H1 (cell line): ENCODE results near the gene C2orf42. TPM values are rescaled to one million over a fixed set of nuclear protein-coding genes. Genes with fewer than 3 reads are reported as not detected.
"Not testable (repeated sequence)": the region's sequence is repeated elsewhere in the genome, so short reads cannot be mapped to it uniquely, and the experiment has no call there.

Source experiments
- CTCF ChIA-PET: fragments of 300-600 bp; sonication (Branson Sonifier 250); formaldehyde crosslinking; loops from one replicate; lab custom pipeline; 2021; ENCODE audit not compliant: partially characterized antibody; lab: Charles Lee
- POLR2A ChIA-PET: fragments of 300-600 bp; sonication (Branson Sonifier 250); formaldehyde crosslinking; loops from one replicate; lab custom pipeline; 2021; ENCODE audit warnings: inconsistent platforms; ENCODE audit not compliant: partially characterized antibody; lab: Charles Lee
- DNase-seq, 2 experiments: peaks; one replicate each; pipeline versions ENCODE4 v3.0.0 to v3.0.0-alpha.2; 2010 to 2022; ENCODE audit warnings: low spot score in 2 of 2, low read depth in 1 of 2, mixed read lengths in 1 of 2
- FAIRE-seq: peaks from 2 replicates; lab custom pipeline; 2011; peaks lifted over from hg19 to GRCh38; lab: Jason Lieb, UNC
- H2AFZ ChIP-seq: 2 replicates; pipeline ENCODE4 v1.8.1; 2012; ENCODE audit warnings: low read length, inconsistent platforms
- H2AK5ac ChIP-seq: 2 replicates; pipeline ENCODE4 v1.6.1; 2013; ENCODE audit warnings: low read depth, low read length
- H2BK120ac ChIP-seq: replicated peaks from 2 replicates; pipeline ENCODE3; 2013; ENCODE audit warnings: low read depth, low read length, inconsistent platforms
- H2BK12ac ChIP-seq: 2 replicates; pipeline ENCODE4 v1.6.1; 2013; ENCODE audit warnings: low read depth, low read length
- H2BK15ac ChIP-seq: 2 replicates; pipeline ENCODE4 v1.6.1; 2013; ENCODE audit warnings: low read length
- H2BK20ac ChIP-seq: 2 replicates; pipeline ENCODE4 v1.6.1; 2013; ENCODE audit warnings: low read length
- H2BK5ac ChIP-seq: 2 replicates; pipeline ENCODE4 v1.6.1; 2013; ENCODE audit warnings: low read depth, low read length
- H3K14ac ChIP-seq: 2 replicates; pipeline ENCODE4 v1.6.1; 2013; ENCODE audit warnings: inconsistent platforms; ENCODE audit not compliant: insufficient read length
- H3K18ac ChIP-seq: 2 replicates; pipeline ENCODE4 v1.6.1; 2013; ENCODE audit warnings: low read length; ENCODE audit errors: extremely low read depth
- H3K23ac ChIP-seq: 2 replicates; pipeline ENCODE4 v1.6.1; 2013; ENCODE audit warnings: inconsistent platforms; ENCODE audit not compliant: insufficient read length
- H3K23me2 ChIP-seq: 2 replicates; pipeline ENCODE4 v1.6.1; 2013; ENCODE audit warnings: low read depth, low read length
- H3K27ac ChIP-seq: 2 replicates; pipeline ENCODE4 v1.6.1; 2011; ENCODE audit warnings: low read depth, low read length, inconsistent platforms
- H3K27me3 ChIP-seq, 4 experiments: replicated peaks in 1 of 4; 1 replicate in 1 of 4; 2 replicates in 3 of 4; pipeline versions ENCODE4 v1.6.1 to v1.8.1; 2011 to 2013; ENCODE audit warnings: low read length in 3 of 4, mild to moderate bottlenecking in 3 of 4, inconsistent platforms in 2 of 4, mixed read lengths in 2 of 4, moderate library complexity in 1 of 4; ENCODE audit not compliant: control insufficient read depth in 3 of 4, insufficient read depth in 3 of 4; ENCODE audit errors: extremely low read depth in 1 of 4
- H3K36me3 ChIP-seq, 4 experiments: 2 replicates each; pipeline versions ENCODE4 v1.6.1 to v1.8.1; 2011 to 2013; ENCODE audit warnings: mild to moderate bottlenecking in 4 of 4, low read length in 3 of 4, moderate library complexity in 2 of 4, control low read depth in 1 of 4, inconsistent platforms in 1 of 4; ENCODE audit not compliant: insufficient read depth in 4 of 4, control insufficient read depth in 2 of 4
- H3K4ac ChIP-seq: replicated peaks from 2 replicates; pipeline ENCODE3; 2013; ENCODE audit warnings: low read length, low read depth, mixed read lengths, inconsistent platforms; ENCODE audit not compliant: insufficient read length
- H3K4me1 ChIP-seq, 4 experiments: replicated peaks in 1 of 4; 1 replicate in 1 of 4; 2 replicates in 3 of 4; pipeline versions ENCODE4 v1.6.1 to v1.8.1; 2011 to 2013; ENCODE audit warnings: low read length in 3 of 4, inconsistent platforms in 2 of 4, mixed read lengths in 1 of 4; ENCODE audit not compliant: insufficient read depth in 4 of 4, control insufficient read depth in 3 of 4
- H3K4me2 ChIP-seq, 2 experiments: 2 replicates each; pipeline versions ENCODE4 v1.6.1 to v1.8.1; 2011 to 2013; ENCODE audit warnings: low read depth in 2 of 2, low read length in 2 of 2, control low read depth in 1 of 2, inconsistent platforms in 1 of 2, mild to moderate bottlenecking in 1 of 2; ENCODE audit not compliant: insufficient read depth in 1 of 2
- H3K4me3 ChIP-seq, 4 experiments: fragments of 200-600, 300-600 bp in 1 of 4; sonication (generic), shearing (Covaris generic), sonication (Bioruptor Twin) in 1 of 4; 2 replicates each; pipeline versions ENCODE4 v1.5.1 to v1.8.1; 2011 to 2016; ENCODE audit warnings: low read length in 4 of 4, low read depth in 3 of 4, control low read depth in 2 of 4, inconsistent platforms in 2 of 4, mild to moderate bottlenecking in 2 of 4, mixed read lengths in 1 of 4, moderate library complexity in 1 of 4; ENCODE audit not compliant: insufficient read depth in 2 of 4; ENCODE audit errors: extremely low read depth in 1 of 4
- H3K56ac ChIP-seq: replicated peaks from 2 replicates; pipeline ENCODE3; 2013; ENCODE audit warnings: low read depth, mild to moderate bottlenecking, mixed read lengths, low read length, inconsistent platforms; ENCODE audit not compliant: insufficient read length
- H3K79me1 ChIP-seq: 2 replicates; pipeline ENCODE4 v1.6.1; 2013; ENCODE audit warnings: low read depth, low read length, control low read depth
- H3K79me2 ChIP-seq, 2 experiments: 2 replicates each; pipeline versions ENCODE4 v1.6.1 to v1.8.1; 2012 to 2013; ENCODE audit warnings: low read length in 2 of 2, mild to moderate bottlenecking in 2 of 2, inconsistent platforms in 1 of 2; ENCODE audit not compliant: insufficient read depth in 2 of 2, control insufficient read depth in 1 of 2
- H3K9ac ChIP-seq, 4 experiments: replicated peaks in 1 of 4; 1 replicate in 1 of 4; 2 replicates in 3 of 4; pipeline versions ENCODE4 v1.6.1 to v1.8.1; 2011 to 2013; ENCODE audit warnings: low read depth in 3 of 4, low read length in 3 of 4, control low read depth in 2 of 4, mild to moderate bottlenecking in 2 of 4, moderate library complexity in 2 of 4, inconsistent platforms in 1 of 4; ENCODE audit errors: extremely low read depth in 1 of 4
- H3K9me3 ChIP-seq, 2 experiments: 2 replicates each; pipeline versions ENCODE4 v1.6.1 to v1.8.1; 2012 to 2013; ENCODE audit warnings: mild to moderate bottlenecking in 2 of 2, moderate library complexity in 2 of 2, control low read depth in 1 of 2, inconsistent platforms in 1 of 2, low read depth in 1 of 2, low read length in 1 of 2, mixed read lengths in 1 of 2; ENCODE audit not compliant: insufficient read depth in 2 of 2
- H4K20me1 ChIP-seq, 2 experiments: replicated peaks in 1 of 2; 2 replicates each; pipeline versions ENCODE3 to v1.8.1; 2011 to 2013; ENCODE audit warnings: inconsistent platforms in 2 of 2, low read length in 2 of 2, mild to moderate bottlenecking in 1 of 2; ENCODE audit not compliant: insufficient read depth in 2 of 2, control insufficient read depth in 1 of 2
- H4K5ac ChIP-seq: 2 replicates; pipeline ENCODE4 v1.6.1; 2013; ENCODE audit warnings: low read length, low read depth, mixed read lengths, inconsistent platforms; ENCODE audit not compliant: insufficient read length
- H4K8ac ChIP-seq: 2 replicates; pipeline ENCODE4 v1.8.0; 2013; ENCODE audit warnings: mild to moderate bottlenecking, moderate library complexity, low read length, inconsistent platforms; ENCODE audit not compliant: insufficient read depth; ENCODE audit errors: extremely low read depth
- H4K91ac ChIP-seq: replicated peaks from 2 replicates; pipeline ENCODE3; 2013; ENCODE audit warnings: low read length, mixed read lengths, inconsistent platforms; ENCODE audit not compliant: insufficient read length
- WGBS, 2 experiments: shearing (Covaris generic) in 1 of 2; methylation state at CpG; one replicate each; pipeline versions ENCODE4 v1.1.6 to v1.1.7; 2013 to 2015; ENCODE audit warnings: low lambda C conversion rate in 2 of 2, mixed read lengths in 2 of 2, inconsistent platforms in 1 of 2, low coverage in 1 of 2, missing lambda C conversion rate in 1 of 2; ENCODE audit not compliant: insufficient replicate concordance in 2 of 2, insufficient coverage in 1 of 2, insufficient read length in 1 of 2; ENCODE audit errors: extremely low coverage in 1 of 2, missing lambda C conversion rate in 1 of 2; 5-methylcytosine and 5-hydroxymethylcytosine counted together
- polyA plus RNA-seq, 7 experiments: library from polyadenylated mRNA; depleted of rRNA in 3 of 7; stranded (reverse) in 5 of 7; unstranded in 2 of 7; fragments of >200 nt in 5 of 7; fragments of 200-250 nt in 2 of 7; gene quantifications; 1 replicate in 5 of 7; 2 replicates in 1 of 7; 4 replicates in 1 of 7; pipeline versions ENCODE4 v1.2.1 to v1.2.3, GENCODE V29; 2011 to 2013; ENCODE audit warnings: missing spikeins in 2 of 7, mixed read lengths in 2 of 7
- total RNA-seq: library from RNA; stranded (reverse); fragmentation: NEBNext Ultra II Directional; extraction: Animal tissue kit (Norgen Biotek cat#: 25700); gene quantifications from 2 replicates; pipeline ENCODE4 v1.2.1, GENCODE V29; 2021

C2orf42 gene
- total and polyA plus RNA-seq, 2 of the 8 experiments (the other 6 are each of a cell fraction or from before 2014, with no cell fraction given): 3.9 to 10.7 TPM

DNA sequence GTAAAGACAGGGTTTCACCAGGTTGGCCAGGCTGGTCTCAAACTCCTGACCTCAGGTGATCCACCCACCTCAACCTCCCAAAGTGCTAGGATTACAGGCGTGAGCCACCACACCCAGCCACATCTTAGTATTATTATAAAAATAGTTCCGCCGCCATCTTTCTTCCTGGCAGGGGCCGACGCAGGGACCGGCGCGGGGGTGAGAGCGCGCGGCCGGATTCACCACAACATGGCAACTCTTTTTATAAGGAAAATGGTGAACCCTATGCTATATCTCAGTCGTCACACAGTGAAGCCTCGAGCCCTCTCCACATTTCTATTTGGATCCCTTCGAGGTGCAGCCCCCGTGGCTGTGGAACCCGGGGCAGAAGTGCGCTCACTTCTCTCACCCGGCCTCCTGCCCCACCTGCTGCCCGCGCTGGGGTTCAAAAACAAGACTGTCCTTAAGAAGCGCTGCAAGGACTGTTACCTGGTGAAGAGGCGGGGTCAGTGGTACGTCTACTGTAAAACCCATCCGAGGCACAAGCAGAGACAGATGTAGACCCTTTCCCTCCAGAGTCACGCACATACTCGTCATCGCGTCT is 88.4 kb downstream of the C2orf42 start:
- H4K20me1 ChIP-seq, H4K91ac ChIP-seq, H3K4me1 ChIP-seq, H3K79me1 ChIP-seq, CTCF ChIA-PET, H2AFZ ChIP-seq, H2BK12ac ChIP-seq, H3K56ac ChIP-seq, H4K5ac ChIP-seq, H3K14ac ChIP-seq, H3K18ac ChIP-seq, H2BK5ac ChIP-seq, H3K9me3 ChIP-seq, H3K4ac ChIP-seq, H2BK15ac ChIP-seq, H3K27ac ChIP-seq, H2BK120ac ChIP-seq, H3K23me2 ChIP-seq, H3K27me3 ChIP-seq, DNase-seq, H3K4me3 ChIP-seq, H2AK5ac ChIP-seq, H3K36me3 ChIP-seq, H3K9ac ChIP-seq, H3K23ac ChIP-seq, H3K4me2 ChIP-seq, H2BK20ac ChIP-seq, H3K79me2 ChIP-seq: not testable (repeated sequence)
- H4K8ac ChIP-seq: peak overlapping the region; percentile 35; the same call in 1 of the 2 replicates
- POLR2A ChIA-PET: interaction anchor here (32.2 kb wide), 1 partner anchor 26 kb away, joined by 1553 read pairs; no protein-coding TSS in a partner anchor
- peak; percentile 71 for FAIRE-seq
- 93% methylated on average over 29 of the region's 29 CpGs; no CpG with 5 or more reads in 1 of the 2 experiments for WGBS, 2 experiments

DNA sequence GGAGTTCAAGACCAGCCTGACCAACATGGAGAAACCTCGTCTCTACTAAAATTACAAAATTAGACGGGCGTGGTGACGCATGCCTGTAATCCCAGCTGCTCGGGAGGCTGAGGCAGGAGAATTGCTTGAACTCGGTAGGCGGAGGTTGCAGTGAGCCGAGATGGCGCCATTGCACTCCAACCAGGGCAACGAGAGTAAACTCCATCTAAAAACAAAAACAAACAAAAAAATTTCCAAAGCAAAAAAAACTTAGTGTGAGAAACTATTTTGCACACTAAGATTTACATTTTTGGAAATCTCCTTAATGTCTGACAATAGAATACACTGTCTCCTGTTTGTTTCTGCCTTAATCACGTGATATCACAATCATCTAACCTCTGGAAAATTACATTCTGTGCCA is 89.1 kb downstream of the C2orf42 start:
- H3K9me3 ChIP-seq, H3K36me3 ChIP-seq, H2AK5ac ChIP-seq, H4K20me1 ChIP-seq, H3K79me1 ChIP-seq, H3K27ac ChIP-seq, H3K9ac ChIP-seq, CTCF ChIA-PET, H2BK15ac ChIP-seq, H3K4me2 ChIP-seq, H4K5ac ChIP-seq, H3K14ac ChIP-seq, H2BK5ac ChIP-seq, H2BK12ac ChIP-seq, H3K4me3 ChIP-seq, H3K79me2 ChIP-seq, H3K4ac ChIP-seq, H4K8ac ChIP-seq, H3K23me2 ChIP-seq, DNase-seq, H3K56ac ChIP-seq, H2AFZ ChIP-seq, H3K18ac ChIP-seq, H2BK20ac ChIP-seq, H3K27me3 ChIP-seq, H3K23ac ChIP-seq, H2BK120ac ChIP-seq, FAIRE-seq, H4K91ac ChIP-seq, H3K4me1 ChIP-seq: not testable (repeated sequence)
- 88% methylated on average over 8 of the region's 11 CpGs; no CpG with 5 or more reads in 1 of the 2 experiments for WGBS, 2 experiments
- POLR2A ChIA-PET: interaction anchor here (0.7 to 32.2 kb wide), 3 partner anchors 13 to 186 kb away, joined by 3 to 1553 read pairs (median 3); no protein-coding TSS in a partner anchor
